GM04503 (cell line): ENCODE results near the gene OSBPL2.

Experiments
- DNase-seq: peaks from one replicate; pipeline ENCODE4 v3.0.0-alpha.2; 2012; ENCODE audit warnings: low read depth

OSBPL2 gene

GRCh38 chr20:62237801-62238568 is at the start of gene OSBPL2:
Gene OSBPL2 (plus strand): TSS chr20:62238521. CDS start chr20:62256185, 17,664 bp downstream.
- peak; percentile 85 for DNase-seq

DNA sequence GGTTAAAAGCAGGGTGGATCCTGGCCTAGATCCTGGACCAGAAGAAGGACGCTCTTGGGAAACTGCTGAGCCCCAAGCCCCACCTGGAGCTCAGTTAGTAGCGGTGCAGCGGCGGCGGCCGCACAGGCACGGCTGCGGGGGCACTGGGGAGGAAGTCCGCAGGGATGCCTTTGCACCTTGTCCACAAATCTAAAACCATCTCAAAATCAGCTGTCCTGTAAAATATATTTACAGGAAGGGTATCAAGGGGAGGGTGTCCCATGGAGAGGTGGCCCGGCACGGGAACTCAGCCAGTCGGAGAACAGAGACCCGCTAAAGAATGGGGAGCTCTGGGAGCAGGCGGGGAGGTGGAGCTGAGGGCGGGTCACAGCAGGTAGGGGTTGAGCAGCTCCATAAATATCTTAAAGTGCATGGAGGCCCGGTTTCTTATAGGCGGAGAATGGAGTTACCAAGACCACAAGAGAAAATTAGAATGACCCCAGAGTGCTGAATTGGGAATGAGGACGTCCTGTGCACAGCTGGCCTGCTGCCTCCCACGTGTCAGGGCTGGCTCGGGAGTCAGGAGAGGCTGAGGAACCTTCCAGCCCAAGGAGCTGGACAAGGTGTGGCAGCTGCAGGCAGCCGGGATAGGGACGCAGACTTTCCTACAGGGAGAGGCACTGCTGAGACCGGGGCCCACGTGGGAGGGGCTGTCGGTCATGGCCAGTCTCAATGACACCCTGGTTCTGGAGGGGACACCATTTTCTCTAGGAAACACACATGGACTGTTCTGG is 47.5 kb upstream of the OSBPL2 start:
- no peak for DNase-seq

- no peak for DNase-seq
These were observed 46.4 kb upstream of the OSBPL2 start for GRCh38 chr20:62191781-62192559.

DNA sequence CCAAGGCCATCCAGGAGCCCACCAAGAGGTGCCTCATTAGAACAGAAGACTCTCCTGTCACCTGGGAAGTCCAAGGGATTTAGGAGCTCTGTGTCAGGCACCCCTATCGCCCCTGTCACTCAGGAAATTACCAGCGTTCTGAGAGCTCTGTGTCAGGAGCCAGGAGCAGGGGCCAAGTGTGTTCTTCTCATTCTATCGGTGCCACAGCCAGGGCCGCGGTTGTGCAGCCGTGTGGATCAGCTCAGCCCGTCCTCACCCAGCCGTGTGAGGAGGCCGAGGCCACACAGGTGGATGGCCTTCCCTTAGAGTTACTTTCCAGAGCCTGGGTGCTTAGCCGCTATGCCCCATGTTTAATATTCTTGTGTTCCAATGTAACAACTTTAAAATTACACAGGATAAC is 45.7 kb upstream of the OSBPL2 start:
- no peak for DNase-seq

- no peak for DNase-seq
These were observed 45.0 kb upstream of the OSBPL2 start for GRCh38 chr20:62193079-62194025.

- DNase-seq, result no peak
These were observed 43.3 kb upstream of the OSBPL2 start for GRCh38 chr20:62195075-62195405.

- no peak for DNase-seq
These were observed 42.6 kb upstream of the OSBPL2 start for GRCh38 chr20:62195736-62196135.

- DNase-seq, result no peak
These were observed 42.0 kb upstream of the OSBPL2 start for GRCh38 chr20:62196286-62196685.

- no peak for DNase-seq
These were observed 41.0 kb upstream of the OSBPL2 start for GRCh38 chr20:62197311-62197710.

- DNase-seq, result no peak
These were observed 40.5 kb upstream of the OSBPL2 start for GRCh38 chr20:62197801-62198200.

DNA sequence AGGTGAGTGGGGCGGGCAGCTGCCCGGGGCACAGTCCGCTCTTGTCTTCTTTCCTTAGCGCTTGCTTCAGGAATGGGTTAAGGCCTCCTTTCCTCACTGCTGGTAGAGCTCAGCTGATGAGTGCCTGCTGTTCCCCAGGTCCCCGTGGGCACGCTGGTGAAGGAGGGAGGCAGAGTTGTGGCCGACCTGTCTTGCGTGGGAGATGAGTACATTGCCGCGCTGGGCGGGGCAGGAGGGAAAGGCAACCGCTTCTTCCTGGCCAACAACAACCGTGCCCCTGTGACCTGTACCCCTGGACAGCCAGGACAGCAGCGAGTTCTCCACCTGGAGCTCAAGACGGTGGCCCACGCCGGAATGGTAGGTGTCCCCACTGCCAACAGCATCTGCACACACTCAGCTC is 39.8 kb upstream of the OSBPL2 start:
- no peak for DNase-seq

DNA sequence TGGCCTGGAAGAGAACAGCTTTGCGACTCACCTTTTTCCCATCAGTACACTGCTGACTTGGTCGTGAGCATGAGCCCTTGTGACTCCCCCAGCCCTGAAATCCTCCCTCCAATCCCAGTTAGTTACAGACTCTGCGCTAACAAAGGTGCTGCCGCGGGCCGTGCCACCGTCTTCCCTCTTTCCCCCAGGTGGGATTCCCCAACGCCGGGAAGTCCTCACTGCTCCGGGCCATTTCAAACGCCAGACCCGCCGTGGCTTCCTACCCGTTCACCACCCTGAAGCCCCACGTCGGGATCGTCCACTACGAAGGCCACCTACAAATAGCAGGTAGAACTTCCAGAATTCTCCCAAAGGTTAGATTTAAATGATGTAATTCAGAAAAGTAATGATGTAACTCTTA is 39.4 kb upstream of the OSBPL2 start:
- DNase-seq, result no peak

GRCh38 chr20:62200491-62201172 is 37.7 kb upstream of the OSBPL2 start:
- DNase-seq, result no peak

- DNase-seq, result no peak
These were observed 36.9 kb upstream of the OSBPL2 start for GRCh38 chr20:62201173-62202082.

DNA sequence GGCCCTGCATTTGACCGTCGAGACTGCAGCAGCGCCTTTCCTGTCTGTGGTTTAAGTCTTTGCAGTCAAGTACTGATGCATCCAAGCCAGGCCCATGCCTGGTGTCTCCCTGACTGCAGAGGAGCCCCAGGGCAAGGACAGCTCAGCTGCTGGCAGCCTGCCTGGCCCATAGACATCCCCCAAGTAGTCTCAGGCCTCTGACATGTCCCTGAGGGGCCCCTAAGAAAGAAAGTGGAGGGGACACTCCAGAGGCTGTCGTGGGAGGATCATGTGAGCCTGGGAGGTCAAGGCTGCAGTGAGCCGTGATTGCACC is 36.3 kb upstream of the OSBPL2 start:
- DNase-seq, result no peak

DNA sequence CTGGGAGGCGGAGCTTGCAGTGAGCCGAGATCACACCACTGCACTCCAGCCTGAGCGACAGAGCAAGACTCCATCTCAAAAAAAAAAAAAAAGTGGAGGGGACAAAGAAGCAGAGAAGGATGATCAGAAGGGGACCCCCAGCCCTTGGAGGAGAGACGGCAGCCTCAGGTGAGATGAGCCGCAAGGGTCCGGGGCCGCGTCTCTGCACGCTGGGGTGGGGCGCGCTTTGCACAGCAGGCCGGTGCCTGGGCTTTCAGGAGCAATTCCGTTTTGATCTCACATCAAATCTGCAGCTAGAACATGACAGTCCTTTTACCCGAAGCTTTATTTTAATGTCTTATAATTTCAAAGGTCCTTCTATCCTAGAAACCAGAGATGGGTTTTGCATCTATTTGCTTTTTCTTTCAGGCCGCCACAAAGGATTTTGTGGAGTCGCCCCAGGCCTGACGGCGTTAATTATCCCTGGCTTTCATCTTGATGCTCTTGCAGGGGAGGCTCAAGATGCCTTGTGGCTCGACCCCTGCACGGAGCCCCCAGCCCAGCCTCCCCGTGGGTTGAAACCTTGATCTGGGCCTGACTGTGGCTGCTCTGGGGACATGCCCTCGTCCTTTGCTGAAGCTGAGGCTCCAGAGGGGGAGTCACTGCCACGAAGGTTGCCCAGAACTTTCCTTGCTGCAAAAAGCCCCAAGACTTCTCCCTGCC is 35.5 kb upstream of the OSBPL2 start:
- DNase-seq, result no peak

- DNase-seq, result no peak
These were observed 34.8 kb upstream of the OSBPL2 start for GRCh38 chr20:62203378-62204030.

GRCh38 chr20:62205618-62206387 is 32.5 kb upstream of the OSBPL2 start:
- no peak for DNase-seq
